Chondrocyte (in vitro differentiated cells): ENCODE data around the gene PANK4. TPM values are rescaled to one million over a fixed set of nuclear protein-coding genes. Genes with fewer than 3 reads are reported as not detected.
A peak's percentile ranks its signal among the peaks of the same experiment; 100 is the strongest.

Experiments used
- DNase-seq: peaks from one replicate; pipeline ENCODE4 v3.0.0; 2021; ENCODE audit warnings: mixed read lengths, low spot score
- H3K27ac Mint-ChIP-seq: one replicate; pipeline ENCODE4 v1.8.0; 2021; ENCODE audit warnings: mild to moderate bottlenecking, moderate library complexity, mixed read lengths; ENCODE audit not compliant: unreplicated experiment
- H3K27me3 Mint-ChIP-seq: 2 replicates; pipeline ENCODE4 v1.8.0; 2021; ENCODE audit warnings: low read depth, mixed read lengths
- H3K36me3 Mint-ChIP-seq: 2 replicates; pipeline ENCODE4 v1.8.0; 2021; ENCODE audit warnings: low read depth, mixed read lengths
- H3K4me1 Mint-ChIP-seq: 2 replicates; pipeline ENCODE4 v1.8.0; 2021; ENCODE audit warnings: low read depth, mild to moderate bottlenecking, mixed read lengths
- H3K4me3 Mint-ChIP-seq: one replicate; pipeline ENCODE4 v1.8.0; 2021; ENCODE audit warnings: mild to moderate bottlenecking, moderate library complexity, mixed read lengths; ENCODE audit not compliant: unreplicated experiment
- H3K9me3 Mint-ChIP-seq: 2 replicates; pipeline ENCODE4 v1.8.0; 2021; ENCODE audit warnings: low read depth, mixed read lengths
- CTCF ChIP-seq: fragments of 200-600 bp; sonication (generic); IDR thresholded peaks from 2 replicates; pipeline ENCODE4 v1.5.0; 2021; ENCODE audit warnings: antibody characterized with exemption, mild to moderate bottlenecking, moderate library complexity
- total RNA-seq: library from RNA; stranded (reverse); gene quantifications from 3 replicates; pipeline ENCODE4 v1.2.1, GENCODE V29; 2021

The PANK4 gene
- total RNA-seq, 1 donor from 2014 or later = 19.6 TPM

GRCh38 chr1:2564006-2564814, 37.8 kb upstream of the PANK4 start:
- TF ChIP-seq CTCF = no peak
- Mint-ChIP-seq H3K27ac (no peak overlapping the region), H3K36me3 (no peaks in the 10 kb centered on the region)

DNA sequence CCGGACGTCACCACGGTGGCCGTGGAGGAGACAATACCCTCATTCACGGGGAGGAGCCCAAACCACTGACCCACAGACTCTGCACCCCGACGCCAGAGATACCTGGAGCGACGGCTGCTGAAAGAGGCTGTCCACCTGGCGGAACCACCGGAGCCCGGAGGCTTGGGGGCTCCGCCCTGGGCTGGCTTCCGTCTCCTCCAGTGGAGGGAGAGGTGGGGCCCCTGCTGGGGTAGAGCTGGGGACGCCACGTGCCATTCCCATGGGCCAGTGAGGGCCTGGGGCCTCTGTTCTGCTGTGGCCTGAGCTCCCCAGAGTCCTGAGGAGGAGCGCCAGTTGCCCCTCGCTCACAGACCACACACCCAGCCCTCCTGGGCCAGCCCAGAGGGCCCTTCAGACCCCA, 36.8 kb upstream of the PANK4 start:
- Mint-ChIP-seq H3K9me3 (no peaks in the 10 kb centered on the region), H3K36me3 (no peaks in the 10 kb centered on the region), H3K4me1 (peaks cover 3% of the 10 kb centered on the region), H3K27me3 (no peaks in the 10 kb centered on the region), H3K27ac (no peak overlapping the region), H3K4me3 (no peak overlapping the region)
- TF ChIP-seq CTCF = no peak
- DNase-seq = no peak

More at GRCh38 chr1:2564006-2564814, 37.8 kb upstream of the PANK4 start:
- H3K4me1 Mint-ChIP-seq = peaks cover 3% of the 10 kb centered on the region
- H3K27me3 Mint-ChIP-seq = no peaks in the 10 kb centered on the region
- H3K4me3 Mint-ChIP-seq = no peak overlapping the region
- DNase-seq = no peak
- H3K9me3 Mint-ChIP-seq = no peaks in the 10 kb centered on the region

- no peaks in the 10 kb centered on the region for H3K9me3 Mint-ChIP-seq
- H3K27me3 Mint-ChIP-seq = no peaks in the 10 kb centered on the region
- H3K27ac Mint-ChIP-seq = no peak overlapping the region
- H3K36me3 Mint-ChIP-seq = no peaks in the 10 kb centered on the region
- TF ChIP-seq CTCF = peak; percentile 63
- H3K4me1 Mint-ChIP-seq = peaks cover 3% of the 10 kb centered on the region
- no peak for DNase-seq
- no peak overlapping the region for H3K4me3 Mint-ChIP-seq
These were observed 35.8 kb upstream of the PANK4 start for GRCh38 chr1:2561898-2562895.

GRCh38 chr1:2561446-2561845, 35.0 kb upstream of the PANK4 start:
- Mint-ChIP-seq H3K27ac (no peak overlapping the region), H3K9me3 (no peaks in the 10 kb centered on the region)
- no peak for TF ChIP-seq CTCF

More at GRCh38 chr1:2561446-2561845, 35.0 kb upstream of the PANK4 start:
- no peak overlapping the region for H3K4me3 Mint-ChIP-seq
- H3K27me3 Mint-ChIP-seq = no peaks in the 10 kb centered on the region
- peaks cover 6% of the 10 kb centered on the region for H3K4me1 Mint-ChIP-seq
- no peaks in the 10 kb centered on the region for H3K36me3 Mint-ChIP-seq
- no peak for DNase-seq
